Measurements from ENCODE around the gene ZNF710.

DNA sequence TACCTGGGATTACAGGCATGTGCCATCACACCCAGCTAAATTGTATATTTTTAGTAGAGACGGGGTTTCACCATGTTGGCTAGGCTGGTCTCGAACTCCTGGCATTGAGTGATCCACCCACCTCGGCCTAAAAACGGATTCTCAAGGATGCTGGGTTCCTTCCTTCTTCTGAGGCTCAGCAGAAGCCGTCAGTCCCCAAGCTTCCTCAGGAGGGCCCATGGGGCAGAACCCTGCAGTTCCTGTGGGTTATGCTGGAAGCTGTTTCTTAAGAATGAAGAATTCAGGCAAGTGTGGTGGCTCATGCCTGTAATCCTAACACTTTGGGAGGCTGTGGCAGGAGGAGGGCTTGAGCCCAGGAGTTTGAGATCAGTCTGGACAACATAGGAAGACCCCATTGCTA lies 29.0 kb upstream of the ZNF710 start:
- TF ChIP-seq, protein P1, sequence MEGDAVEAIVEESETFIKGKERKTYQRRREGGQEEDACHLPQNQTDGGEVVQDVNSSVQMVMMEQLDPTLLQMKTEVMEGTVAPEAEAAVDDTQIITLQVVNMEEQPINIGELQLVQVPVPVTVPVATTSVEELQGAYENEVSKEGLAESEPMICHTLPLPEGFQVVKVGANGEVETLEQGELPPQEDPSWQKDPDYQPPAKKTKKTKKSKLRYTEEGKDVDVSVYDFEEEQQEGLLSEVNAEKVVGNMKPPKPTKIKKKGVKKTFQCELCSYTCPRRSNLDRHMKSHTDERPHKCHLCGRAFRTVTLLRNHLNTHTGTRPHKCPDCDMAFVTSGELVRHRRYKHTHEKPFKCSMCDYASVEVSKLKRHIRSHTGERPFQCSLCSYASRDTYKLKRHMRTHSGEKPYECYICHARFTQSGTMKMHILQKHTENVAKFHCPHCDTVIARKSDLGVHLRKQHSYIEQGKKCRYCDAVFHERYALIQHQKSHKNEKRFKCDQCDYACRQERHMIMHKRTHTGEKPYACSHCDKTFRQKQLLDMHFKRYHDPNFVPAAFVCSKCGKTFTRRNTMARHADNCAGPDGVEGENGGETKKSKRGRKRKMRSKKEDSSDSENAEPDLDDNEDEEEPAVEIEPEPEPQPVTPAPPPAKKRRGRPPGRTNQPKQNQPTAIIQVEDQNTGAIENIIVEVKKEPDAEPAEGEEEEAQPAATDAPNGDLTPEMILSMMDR (conservative IDR thresholded peaks at IDR 0.05; ENCODE audit: low read depth, low read length): no peak
- TF ChIP-seq POLR2A (IDR thresholded peaks at IDR 0.05; ENCODE audit: low read depth, low read length): no peak
